GM21381 (cell line): ENCODE measurements around the gene RPRD1B.
A peak's percentile ranks its signal among the peaks of the same experiment; 100 is the strongest.

ENCODE experiments used
- ATAC-seq: cut with Tn5 transposase; IDR thresholded peaks from one replicate; pipeline ENCODE4 v1.9.1; 2021; ENCODE audit warnings: mild to moderate bottlenecking, moderate library complexity; ENCODE audit not compliant: unreplicated experiment

Gene RPRD1B

DNA sequence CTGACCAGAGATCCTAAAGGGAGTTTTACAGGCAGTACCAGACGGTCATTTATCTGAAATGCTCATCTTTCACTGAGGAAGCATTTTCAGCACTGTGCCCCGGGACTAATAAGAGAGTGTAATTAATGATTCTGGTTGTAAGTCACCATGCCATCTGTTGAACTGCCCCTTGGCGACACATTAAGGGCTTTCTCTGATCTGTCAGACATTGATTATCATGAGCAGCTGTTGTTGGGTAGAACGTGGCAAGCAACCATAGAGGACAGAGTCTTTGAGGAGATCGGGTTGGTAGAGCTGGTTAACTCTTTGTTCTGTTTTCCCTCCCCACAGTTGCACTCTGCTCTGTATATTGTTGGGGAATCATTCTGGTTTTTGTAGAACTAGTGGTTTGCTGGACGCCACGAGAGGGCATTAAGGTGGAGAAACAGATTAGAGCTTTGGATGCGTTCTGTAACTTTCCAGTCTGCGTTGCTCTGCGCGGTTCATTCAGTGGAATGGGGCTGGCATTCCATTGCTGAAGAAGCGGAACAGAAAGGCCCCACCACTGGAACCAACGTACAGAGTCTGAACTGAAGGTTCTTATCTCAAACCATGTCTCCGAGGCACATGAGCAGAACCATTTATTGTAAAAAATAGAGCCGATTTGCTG lies 34.3 kb downstream of the RPRD1B start:
- ATAC-seq, result no peak

DNA sequence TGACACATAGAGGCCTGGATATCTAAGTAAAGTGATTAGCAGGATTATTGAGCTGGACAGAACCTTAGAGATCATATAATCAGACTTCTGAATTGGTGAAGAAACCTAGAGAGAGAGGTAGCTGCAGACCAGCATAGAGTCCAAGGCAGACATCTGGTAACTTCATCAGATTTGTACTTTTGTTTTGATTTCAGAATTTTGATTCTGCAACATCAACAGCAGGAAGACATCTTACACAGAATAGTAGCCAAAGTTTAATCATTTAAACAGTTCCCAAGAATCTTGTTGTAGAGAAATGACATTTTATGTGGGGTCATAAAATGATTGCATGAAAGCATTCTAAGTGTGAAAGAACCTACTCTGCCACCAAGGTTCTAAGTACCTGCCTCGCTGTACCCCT lies 39.4 kb downstream of the RPRD1B start:
- no peak for ATAC-seq

DNA sequence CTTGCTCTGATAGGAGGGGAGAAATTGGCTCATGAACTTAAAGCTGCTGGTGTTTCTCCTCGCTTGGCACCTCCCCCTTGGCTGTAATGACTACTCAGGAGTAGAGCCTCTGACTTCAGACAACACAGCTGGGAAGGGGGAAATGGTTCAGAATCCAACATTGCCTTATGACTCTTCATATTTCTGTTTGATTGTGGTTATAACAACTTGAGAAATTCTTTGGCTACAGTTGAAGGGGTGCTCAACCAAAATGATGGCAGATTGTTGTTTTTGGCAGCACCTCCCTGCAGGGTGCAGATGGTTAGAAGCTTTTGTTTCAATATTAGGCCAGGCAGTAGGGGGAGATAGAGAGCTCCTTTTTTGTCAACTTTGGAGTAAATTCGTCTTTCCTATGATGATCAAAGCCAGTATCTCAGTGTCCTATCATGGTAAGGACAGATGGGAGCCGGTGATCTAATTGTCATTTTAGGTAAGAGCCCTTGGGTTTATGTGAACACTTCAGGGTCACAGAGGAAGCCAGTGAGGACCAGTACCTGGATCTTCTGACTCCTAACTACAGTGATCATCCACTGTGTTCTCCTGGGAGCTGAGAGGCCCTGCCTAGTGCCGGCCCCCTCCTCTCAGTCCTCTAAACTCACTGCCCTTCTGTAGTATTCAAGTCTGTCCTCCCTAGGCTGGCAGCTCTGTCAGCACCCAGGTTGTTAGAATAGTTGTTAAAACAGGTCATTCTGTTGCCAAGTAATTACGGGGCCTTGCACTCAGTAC lies 39.9 kb downstream of the RPRD1B start:
- no peak for ATAC-seq

- ATAC-seq, result no peak
These were observed 41.8 kb downstream of the RPRD1B start for GRCh38 chr20:38075161-38075998.

- no peak for ATAC-seq
These were observed 43.0 kb downstream of the RPRD1B start for GRCh38 chr20:38076548-38076947.

- no peak for ATAC-seq
These were observed 44.5 kb downstream of the RPRD1B start for GRCh38 chr20:38078084-38078483.

DNA sequence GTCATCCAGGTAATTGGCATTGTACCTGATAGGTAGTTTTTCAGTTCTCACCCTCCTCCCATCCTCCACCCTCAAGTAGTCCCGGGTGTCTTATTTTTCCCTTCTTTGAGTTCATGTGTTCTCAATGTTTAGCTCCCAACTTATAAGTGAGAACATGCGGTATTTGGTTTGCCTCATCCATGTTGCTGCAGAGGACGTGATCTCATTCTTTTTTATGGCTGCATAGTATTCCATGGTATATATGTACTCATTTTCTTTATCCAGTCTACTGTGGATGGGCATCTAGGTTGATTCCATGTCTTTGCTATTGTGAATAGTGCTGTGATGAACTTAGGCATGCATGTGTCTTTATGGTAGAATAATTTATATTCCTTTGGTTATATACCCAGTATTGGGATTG lies 45.8 kb downstream of the RPRD1B start:
- no peak for ATAC-seq

DNA sequence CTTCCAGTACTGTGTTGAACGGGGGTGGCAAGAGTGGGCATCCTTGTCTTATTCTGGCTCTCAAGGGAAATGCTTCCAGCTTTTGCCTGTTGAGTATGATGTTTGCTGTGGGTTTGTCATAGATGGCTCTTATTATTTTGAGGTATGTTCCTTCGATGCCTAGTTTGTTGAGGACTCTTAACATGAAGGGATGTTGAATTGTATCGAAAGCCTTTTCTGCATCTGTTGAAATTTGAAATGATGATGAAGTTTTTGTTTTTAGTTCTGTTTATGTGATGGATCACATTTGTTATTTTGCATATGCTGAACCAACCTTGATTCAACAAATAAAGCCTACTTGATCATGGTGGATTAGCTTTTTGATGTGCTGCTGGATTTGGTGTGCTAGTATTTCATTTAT lies 48.0 kb downstream of the RPRD1B start:
- ATAC-seq, result no peak

DNA sequence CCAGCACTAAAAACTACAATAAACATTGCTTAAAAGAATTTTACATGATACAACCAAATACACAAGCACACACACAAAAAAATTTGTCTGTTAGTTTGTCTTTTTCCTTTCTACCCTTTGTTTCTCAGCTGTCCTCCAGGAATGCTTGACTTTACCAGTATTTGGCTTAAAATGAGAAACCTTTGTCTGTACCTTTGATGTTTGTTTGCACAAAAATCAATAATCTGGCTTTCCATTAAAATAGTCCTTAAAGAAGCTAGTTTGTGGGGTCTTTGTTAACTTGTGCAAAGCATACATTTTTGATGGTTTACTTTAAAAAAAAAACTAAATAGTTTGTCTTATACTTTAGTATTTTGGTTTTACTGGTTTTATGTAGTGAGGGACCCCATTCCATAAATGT lies 49.3 kb downstream of the RPRD1B start:
- ATAC-seq, result no peak

DNA sequence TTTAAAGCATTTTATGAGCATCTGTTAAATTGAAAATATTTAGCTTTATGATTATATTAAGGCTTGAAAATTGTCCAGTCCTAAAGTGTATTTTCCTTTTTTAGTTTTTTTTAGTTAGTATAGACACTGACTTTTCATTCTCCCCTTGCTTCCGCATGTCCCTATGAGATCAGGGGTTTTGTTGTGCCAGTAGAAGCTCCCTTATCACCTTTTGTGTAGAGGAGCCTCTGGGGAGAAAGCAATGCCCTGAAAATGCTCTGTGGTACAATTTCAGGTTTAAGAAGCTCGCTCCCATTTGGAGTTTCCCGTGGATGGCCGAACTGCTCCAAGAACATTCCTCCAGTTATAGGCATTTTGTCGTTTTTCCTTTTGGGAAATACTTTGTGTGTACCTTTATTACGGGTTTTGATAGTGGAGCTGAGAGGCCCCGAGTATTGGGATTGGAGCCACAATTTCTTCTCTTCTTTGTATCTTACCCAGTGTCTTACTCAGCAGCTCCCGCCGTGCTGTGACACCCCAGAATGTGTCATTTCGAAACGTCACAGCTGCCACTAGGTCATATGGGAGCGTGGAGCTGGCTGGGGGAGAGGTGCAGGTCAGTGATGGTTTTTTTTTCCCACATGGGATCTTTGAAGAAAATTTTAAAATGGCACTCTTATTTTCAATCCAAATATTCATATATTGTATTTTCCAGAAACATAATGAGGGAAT lies 49.9 kb downstream of the RPRD1B start:
- ATAC-seq, result no peak

DNA sequence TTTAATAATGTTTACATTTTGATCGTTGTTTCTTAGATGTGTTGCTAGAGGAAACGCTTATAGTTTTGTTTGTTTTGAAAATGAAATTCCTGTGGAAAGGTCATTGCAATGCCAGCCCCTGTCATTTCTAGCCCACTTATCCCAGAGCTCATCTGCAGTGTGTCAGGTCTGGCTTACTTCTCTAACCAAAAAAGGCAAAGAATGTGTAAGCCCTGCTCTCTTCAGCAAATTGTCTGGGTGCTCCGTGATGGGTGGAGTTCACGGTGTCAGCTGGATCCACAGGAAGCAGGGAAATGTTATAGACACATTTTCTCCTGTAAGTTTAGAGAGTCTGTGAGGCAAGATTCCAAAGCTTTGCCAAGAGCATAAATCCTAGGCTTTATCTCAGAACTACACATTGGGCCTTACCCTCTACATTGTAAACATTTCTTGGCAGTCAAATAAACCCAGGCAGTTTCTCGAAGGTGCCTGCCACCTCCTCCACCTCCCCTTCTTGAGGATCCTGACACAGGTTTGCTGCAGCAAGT lies 50.9 kb downstream of the RPRD1B start:
- no peak for ATAC-seq

GRCh38 chr20:38085026-38085425 lies 51.5 kb downstream of the RPRD1B start:
- ATAC-seq, result no peak

DNA sequence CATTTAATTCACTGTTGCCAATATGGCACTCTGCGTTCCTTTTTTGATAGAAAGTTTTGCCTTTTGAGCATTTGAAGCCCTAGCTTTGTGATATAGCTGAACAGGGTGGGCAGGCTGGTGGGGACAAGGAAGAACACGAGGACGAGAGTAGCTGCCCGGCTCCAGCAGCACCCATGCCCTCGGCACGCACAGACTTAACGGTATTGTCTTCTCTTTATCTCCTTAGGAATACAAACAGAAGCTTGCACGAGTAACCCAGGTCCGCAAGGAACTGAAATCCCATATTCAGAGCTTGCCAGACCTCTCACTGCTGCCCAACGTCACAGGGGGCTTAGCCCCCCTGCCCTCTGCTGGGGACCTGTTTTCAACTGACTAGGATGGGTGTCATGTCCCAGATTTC lies 56.0 kb downstream of the RPRD1B start:
- ATAC-seq, result no peak

- no peak for ATAC-seq
These were observed 56.5 kb downstream of the RPRD1B start for GRCh38 chr20:38090061-38090460.

DNA sequence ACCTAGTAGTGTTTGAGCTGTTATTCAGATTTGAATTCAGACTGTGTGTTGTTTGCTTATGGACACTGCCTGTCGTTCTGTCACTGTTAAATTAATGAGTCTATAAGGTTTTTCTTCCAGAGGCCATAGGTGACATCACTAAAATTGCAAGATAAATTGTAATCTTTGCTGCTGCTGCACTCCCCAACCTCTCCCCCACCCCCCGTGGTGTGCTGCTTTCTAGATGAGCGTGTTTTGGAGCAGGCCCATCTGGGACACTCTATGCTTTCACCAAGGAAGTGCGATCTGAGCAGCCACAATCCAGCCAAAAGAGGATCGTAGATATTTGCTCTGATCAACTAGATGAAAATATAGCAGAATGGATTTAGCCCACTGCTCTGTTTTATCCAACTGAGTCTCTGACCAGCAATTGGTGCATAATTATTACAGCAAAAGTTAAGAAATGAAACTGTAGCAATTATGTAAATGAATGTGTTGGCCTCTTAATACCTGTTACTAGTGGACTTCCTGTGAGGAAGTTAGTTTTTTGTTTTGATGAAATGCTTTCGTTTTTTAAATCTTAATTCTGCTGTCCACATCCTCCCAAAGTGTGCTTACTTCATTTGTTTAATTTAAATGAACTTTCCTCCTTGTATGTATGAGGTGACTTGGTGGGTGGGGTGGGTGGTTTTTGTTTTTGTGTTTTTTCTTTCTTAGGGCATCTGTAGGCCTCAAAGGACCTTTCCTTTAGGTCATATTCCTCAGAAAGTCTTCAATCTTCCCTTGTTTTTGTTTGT lies 58.1 kb downstream of the RPRD1B start:
- ATAC-seq, result no peak

GRCh38 chr20:38092260-38092857 lies 58.8 kb downstream of the RPRD1B start:
- no peak for ATAC-seq

DNA sequence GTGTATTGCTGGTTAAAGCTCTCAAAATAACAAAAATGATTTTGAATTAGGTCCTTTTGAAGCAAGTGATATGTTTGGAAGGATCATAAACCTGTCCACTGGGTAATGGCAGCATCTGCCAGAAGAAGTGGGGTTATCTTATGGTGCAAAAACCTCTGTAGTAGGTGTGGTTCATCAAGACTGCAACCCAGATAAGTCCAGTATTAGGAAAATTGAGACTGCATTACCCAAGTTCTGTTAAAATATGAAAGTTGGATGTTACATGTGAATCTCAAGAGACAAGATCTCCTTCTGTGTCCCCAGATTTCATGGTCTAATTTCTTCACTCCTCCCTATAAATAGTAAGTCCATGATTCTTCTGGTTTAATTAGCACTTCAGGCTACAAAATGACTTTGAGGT lies 59.4 kb downstream of the RPRD1B start:
- ATAC-seq, result no peak

DNA sequence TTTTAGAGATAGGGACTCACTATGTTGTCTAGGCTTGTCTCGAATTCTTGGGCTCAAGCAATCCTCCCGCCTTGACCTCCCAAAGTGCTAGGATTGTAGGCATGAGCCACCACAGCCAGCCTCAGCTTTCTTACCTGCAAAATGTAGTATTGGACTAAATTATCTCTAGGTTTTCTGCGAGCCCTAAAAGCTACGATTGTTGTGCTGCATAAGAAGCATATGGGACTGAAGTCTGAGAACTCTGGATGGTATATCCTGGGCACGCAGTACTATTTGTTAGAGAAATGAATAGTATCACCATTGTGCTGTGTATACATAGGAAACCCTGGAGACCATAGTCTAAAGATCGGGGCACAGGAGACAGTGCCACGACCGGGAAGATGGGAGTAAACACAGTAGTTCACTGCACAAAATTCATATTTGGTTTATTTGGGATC lies 60.1 kb downstream of the RPRD1B start:
- no peak for ATAC-seq

DNA sequence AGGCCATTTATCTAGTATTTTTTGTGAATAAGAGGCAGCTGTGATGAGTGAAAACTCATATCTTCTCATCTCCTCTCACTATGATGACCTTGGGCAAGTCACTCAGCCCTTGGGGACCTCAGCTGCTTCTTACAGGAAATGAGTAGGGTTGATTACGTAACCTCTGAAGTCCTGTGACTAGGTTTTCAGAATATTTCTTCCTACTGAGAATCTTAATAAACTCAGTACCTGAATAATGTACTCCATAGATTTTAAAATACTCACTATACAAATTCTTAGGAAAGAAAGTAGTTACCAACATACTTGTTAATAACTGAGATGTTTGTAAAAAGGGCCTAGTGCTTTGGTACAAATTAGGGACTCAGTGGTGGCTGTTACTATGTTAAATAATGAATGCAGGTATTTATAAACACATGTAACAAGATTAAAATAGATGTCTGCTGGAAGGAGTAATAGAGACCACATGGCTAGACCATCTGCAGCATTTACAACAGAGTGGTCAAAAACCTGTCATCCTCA lies 60.9 kb downstream of the RPRD1B start:
- ATAC-seq, result peak; percentile 68
